Left lung (tissue), 10 donors: ENCODE measurements around the gene FAM180A. TPM values are rescaled to one million over a fixed set of nuclear protein-coding genes. Genes with fewer than 3 reads are reported as not detected.

Experiments used
- ATAC-seq: fragments of 200-7000 bp; cut with Tn5 transposase; one replicate; pipeline ENCODE4 v1.9.1; 2020; ENCODE audit warnings: moderate library complexity
- DNase-seq, 4 donors: peaks; one replicate each; pipeline ENCODE4 v3.0.0-alpha.2; 2013 to 2020
- H3K27ac ChIP-seq, 2 donors: fragments of 200-600 bp; sonication (generic) in 1 of 2; one replicate each; pipeline versions ENCODE4 v1.5.0 to v1.8.0; 2020 to 2021
- H3K27me3 ChIP-seq, 2 donors: fragments of 200-600 bp; sonication (generic) in 1 of 2; one replicate each; pipeline versions ENCODE4 v1.5.0 to v1.8.0; 2020 to 2021
- H3K36me3 ChIP-seq, 2 donors: fragments of 200-600 bp; sonication (generic) in 1 of 2; one replicate each; pipeline versions ENCODE4 v1.5.0 to v1.8.0; 2020 to 2021
- H3K4me1 ChIP-seq, 2 donors: fragments of 200-600 bp; one replicate each; pipeline ENCODE4 v1.8.0; 2021
- H3K4me3 ChIP-seq, 2 donors: fragments of 200-600 bp; sonication (generic) in 1 of 2; one replicate each; pipeline versions ENCODE4 v1.5.0 to v1.8.0; 2020 to 2021; ENCODE audit warnings: mild to moderate bottlenecking in 1 of 2
- H3K9me3 ChIP-seq, 2 donors: fragments of 200-600 bp; sonication (generic) in 1 of 2; one replicate each; pipeline versions ENCODE4 v1.5.0 to v1.8.0; 2020 to 2021
- intact Hi-C, 2 donors: fragments of 100-400 bp; cut with DNase I; formaldehyde crosslinking; loops; one replicate each; pipeline versions ENCODE4 v1.11.2 to v1.14.2; 2022
- polyA plus RNA-seq, 6 donors: library from polyadenylated mRNA; unstranded; fragments of 120-200 nt; gene quantifications; one replicate each; pipeline ENCODE4 v1.2.1, GENCODE V29; 2013; ENCODE audit not compliant: insufficient read length in 6 of 6
- total RNA-seq, 2 donors: library from RNA; stranded (reverse); fragmentation: NEBNext Ultra II Directional; extraction: Animal tissue kit (Norgen Biotek cat#: 25700); gene quantifications; one replicate each; pipeline ENCODE4 v1.2.1, GENCODE V29; 2021
- TF ChIP-seq, protein P1 (sequence below), 2 donors: fragments of 200-600 bp; sonication (generic) in 1 of 2; IDR thresholded peaks; one replicate each; pipeline versions ENCODE4 v1.5.0 to v1.8.0; 2021; ENCODE audit warnings: antibody characterized with exemption in 2 of 2
- donor health status: DM: no; HTN: yes; CAD: no.
- donor health status: DM: no; HTN: no; CAD: no.

FAM180A gene
- total and polyA plus RNA-seq, 8 donors: 0.11 to 6.8 (median 0.24) TPM; not detected in 2

DNA sequence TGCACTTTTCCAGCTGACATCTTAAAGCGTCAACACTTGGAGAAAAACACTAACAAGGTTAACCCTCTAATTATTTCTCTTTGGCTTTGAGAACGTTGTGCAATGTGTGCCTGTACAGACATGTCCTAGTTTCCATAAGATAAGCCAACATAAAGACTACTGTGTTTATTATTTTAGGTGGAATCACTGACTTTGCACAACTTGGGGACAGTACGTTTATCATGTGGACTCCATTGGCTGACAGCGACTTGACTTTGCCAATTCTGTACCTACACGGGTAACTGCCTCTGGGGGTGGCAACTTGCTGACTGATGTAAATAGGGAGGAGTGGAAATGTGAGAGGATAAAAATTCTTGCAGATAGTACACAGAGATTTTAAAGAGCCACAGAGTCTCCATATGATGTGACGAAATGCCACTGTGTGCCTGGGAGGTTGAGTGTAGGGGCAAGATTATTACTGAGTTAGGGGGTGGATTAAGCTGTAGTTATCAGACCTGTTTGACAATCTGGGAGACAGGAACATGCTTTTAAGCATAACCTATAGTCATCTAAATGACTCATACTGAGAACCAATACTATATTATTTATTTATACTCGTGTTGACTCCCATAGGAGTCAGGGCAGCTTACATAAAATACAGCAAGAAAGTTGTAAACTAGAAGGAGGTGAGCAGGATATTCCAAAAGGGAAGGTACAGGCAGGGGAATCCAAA lies 41.6 kb downstream of the FAM180A start:
- Histone ChIP-seq H3K4me3 (no peak overlapping the region), H3K9me3 (no peaks in the 10 kb centered on the region), H3K36me3 (no peaks in the 10 kb centered on the region), H3K4me1 (no peaks in the 10 kb centered on the region), H3K27me3 (no peaks in the 10 kb centered on the region), H3K27ac (no peak overlapping the region)
- DNase-seq: no peak
- TF ChIP-seq, protein P1, sequence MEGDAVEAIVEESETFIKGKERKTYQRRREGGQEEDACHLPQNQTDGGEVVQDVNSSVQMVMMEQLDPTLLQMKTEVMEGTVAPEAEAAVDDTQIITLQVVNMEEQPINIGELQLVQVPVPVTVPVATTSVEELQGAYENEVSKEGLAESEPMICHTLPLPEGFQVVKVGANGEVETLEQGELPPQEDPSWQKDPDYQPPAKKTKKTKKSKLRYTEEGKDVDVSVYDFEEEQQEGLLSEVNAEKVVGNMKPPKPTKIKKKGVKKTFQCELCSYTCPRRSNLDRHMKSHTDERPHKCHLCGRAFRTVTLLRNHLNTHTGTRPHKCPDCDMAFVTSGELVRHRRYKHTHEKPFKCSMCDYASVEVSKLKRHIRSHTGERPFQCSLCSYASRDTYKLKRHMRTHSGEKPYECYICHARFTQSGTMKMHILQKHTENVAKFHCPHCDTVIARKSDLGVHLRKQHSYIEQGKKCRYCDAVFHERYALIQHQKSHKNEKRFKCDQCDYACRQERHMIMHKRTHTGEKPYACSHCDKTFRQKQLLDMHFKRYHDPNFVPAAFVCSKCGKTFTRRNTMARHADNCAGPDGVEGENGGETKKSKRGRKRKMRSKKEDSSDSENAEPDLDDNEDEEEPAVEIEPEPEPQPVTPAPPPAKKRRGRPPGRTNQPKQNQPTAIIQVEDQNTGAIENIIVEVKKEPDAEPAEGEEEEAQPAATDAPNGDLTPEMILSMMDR (IDR thresholded peaks at IDR 0.05): no peak
- ATAC-seq: no peak
- intact Hi-C loops: no loop called here

DNA sequence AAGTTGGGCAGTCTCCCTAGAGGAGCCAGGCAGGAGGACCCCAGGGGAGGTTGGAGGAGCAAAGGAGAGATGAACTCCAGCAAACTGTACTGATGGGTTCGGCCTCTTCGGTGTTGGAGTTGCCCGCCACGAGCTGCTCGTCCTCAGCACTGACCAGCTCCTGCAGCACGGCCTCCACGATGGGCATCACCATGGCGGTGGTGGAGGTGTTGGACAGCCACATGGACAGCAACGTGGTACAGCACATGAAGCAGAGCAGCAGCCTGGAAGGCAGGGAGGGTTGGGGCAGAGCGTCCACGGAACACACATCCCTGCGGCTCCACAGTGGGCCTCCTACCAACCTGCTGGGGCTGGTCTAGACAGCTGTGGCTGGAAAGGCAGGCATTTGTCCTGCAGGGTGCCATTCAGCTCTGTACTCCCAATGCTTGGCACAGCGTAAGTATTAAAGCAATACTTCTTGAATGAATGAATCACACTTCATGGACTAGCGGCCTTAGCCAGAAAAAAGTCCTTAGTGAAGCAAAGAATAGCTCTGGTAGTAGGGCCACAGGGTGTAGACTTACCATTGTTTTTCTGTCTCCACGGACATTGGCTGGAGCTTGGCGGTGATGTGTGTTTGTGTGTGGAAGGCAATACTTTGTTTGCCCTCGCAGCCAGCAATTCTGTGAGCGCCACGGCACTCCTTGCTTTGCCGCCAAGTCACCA lies 42.4 kb downstream of the FAM180A start:
- TF ChIP-seq, protein P1 (IDR thresholded peaks at IDR 0.05): no peak
- no peaks in the 10 kb centered on the region for H3K4me1 ChIP-seq
- H3K36me3 ChIP-seq: no peaks in the 10 kb centered on the region
- H3K4me3 ChIP-seq: no peak overlapping the region
- DNase-seq (no peak), ATAC-seq (no peak)
- H3K27me3 ChIP-seq: no peaks in the 10 kb centered on the region
- intact Hi-C loops: no loop called here
- H3K9me3 ChIP-seq: no peaks in the 10 kb centered on the region
- no peak overlapping the region for H3K27ac ChIP-seq

DNA sequence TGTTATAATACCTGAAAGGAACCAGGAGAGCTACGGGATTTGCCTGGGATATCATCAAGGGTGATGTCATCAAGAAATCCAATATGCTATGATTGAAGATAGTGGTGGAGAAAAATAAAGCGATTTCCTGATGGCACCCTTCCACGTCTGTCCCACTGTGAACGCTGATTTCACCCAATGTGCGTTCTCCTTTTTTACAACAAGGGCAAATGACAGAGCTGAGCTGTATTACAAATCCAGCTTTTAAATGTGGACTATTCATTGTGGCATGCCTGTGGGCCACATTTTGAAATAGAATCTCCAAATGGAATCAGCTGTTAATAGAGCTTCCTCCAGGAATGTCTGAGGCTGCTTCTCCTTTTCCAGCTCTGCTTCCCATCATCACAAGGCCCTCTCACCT lies 43.9 kb downstream of the FAM180A start:
- intact Hi-C loops: no loop called here
- H3K27me3 ChIP-seq: no peaks in the 10 kb centered on the region
- H3K9me3 ChIP-seq: no peaks in the 10 kb centered on the region
- no peaks in the 10 kb centered on the region for H3K4me1 ChIP-seq
- ATAC-seq (no peak), DNase-seq (no peak)
- TF ChIP-seq, protein P1 (IDR thresholded peaks at IDR 0.05): no peak
- H3K36me3 ChIP-seq: no peaks in the 10 kb centered on the region
- H3K27ac ChIP-seq: no peak overlapping the region
- no peak overlapping the region for H3K4me3 ChIP-seq

DNA sequence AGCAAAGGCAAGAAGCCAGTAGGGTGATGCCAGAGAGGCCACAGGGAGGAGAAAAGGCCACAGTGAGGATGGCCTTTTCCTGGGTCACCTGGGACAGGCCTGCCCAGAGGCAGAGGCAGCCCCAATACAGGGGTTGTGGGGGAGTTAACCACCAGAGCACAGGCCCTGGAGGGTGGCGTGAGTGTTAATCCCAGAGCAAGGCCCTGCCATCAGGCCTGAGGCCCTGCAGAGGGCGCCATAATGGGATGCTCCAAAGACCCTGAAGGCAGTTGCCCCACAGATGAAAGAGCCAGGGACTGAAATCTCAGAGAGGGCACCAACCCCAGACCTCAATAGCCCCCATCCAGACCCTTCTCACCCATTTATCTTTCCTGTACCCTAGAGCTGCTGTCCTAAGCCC lies 44.5 kb downstream of the FAM180A start:
- DNase-seq: no peak
- no peak for ATAC-seq
- no peaks in the 10 kb centered on the region for H3K9me3 ChIP-seq
- intact Hi-C loops: no loop called here
- H3K27ac ChIP-seq: no peak overlapping the region
- no peaks in the 10 kb centered on the region for H3K27me3 ChIP-seq
- no peaks in the 10 kb centered on the region for H3K4me1 ChIP-seq
- no peak overlapping the region for H3K4me3 ChIP-seq
- TF ChIP-seq, protein P1 (IDR thresholded peaks at IDR 0.05): no peak
- no peaks in the 10 kb centered on the region for H3K36me3 ChIP-seq

DNA sequence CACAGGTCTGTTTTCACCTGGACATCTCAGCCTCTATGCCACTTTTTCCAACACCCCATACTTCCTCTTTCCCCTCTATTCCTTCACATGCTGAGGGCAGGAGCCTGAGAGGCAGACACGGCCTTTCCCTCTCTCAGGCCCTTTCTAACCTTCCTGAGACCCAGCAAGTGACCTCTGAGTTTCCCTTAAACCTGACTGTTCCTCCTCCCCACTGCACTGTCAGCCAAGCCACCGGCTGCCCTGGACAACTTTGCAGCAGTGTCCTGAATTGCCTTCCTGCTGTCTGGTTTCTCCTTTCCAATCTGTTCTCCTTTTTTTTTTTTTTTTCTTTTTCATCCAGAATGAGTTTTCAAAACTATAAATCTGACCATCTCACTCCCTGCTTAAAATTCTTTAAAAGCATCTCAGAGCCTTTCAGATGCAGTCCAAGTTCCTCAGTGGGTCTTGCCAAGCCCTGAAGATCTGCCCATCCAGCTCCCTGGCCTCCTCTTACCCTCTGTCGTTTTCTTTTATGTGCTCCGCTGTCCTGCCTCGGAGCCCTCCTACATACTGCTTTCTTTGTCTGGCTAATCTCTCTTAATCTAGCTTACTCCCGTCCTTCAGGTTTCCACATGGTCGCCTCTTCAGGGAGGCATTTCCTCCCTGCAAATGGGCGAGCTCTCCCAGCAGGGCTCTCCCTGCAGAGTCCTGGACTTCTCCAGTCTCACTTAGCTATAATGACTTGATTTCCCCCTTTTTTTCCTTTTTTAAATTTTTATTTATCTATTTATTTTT lies 51.1 kb downstream of the FAM180A start:
- ATAC-seq: no peak
- Histone ChIP-seq H3K27ac (no peak overlapping the region), H3K36me3 (peaks cover 0 to 4% of the 10 kb centered on the region in 2 donors), H3K27me3 (no peaks in the 10 kb centered on the region), H3K4me1 (no peaks in the 10 kb centered on the region), H3K4me3 (no peak overlapping the region), H3K9me3 (no peaks in the 10 kb centered on the region)
- intact Hi-C loops: no loop called here
- TF ChIP-seq, protein P1 (IDR thresholded peaks at IDR 0.05): no peak
- no peak for DNase-seq
